Hepatocyte (in vitro differentiated cells): ENCODE measurements around the gene LDLRAD3. TPM values are rescaled to one million over a fixed set of nuclear protein-coding genes. Genes with fewer than 3 reads are reported as not detected.

Source experiments
- DNase-seq: peaks from one replicate; pipeline ENCODE4 v3.0.0-alpha.2; 2016; ENCODE audit warnings: low spot score
- H2AFZ ChIP-seq: fragments of 200-600 bp; sonication (generic); 2 replicates; pipeline ENCODE4 v1.6.0; 2016; ENCODE audit warnings: antibody characterized with exemption, mild to moderate bottlenecking
- H3K27ac ChIP-seq: fragments of 200-600 bp; sonication (generic); 2 replicates; pipeline ENCODE4 v1.5.1; 2016; ENCODE audit warnings: mild to moderate bottlenecking
- H3K27me3 ChIP-seq: fragments of 200-600 bp; sonication (generic); 2 replicates; pipeline ENCODE4 v1.6.1; 2016
- H3K36me3 ChIP-seq: fragments of 200-600 bp; sonication (generic); replicated peaks from 2 replicates; pipeline ENCODE4 v1.5.1; 2016; ENCODE audit warnings: low read depth; ENCODE audit not compliant: insufficient read depth
- H3K4me1 ChIP-seq: fragments of 200-600 bp; sonication (generic); 2 replicates; pipeline ENCODE4 v1.5.1; 2016; ENCODE audit warnings: mild to moderate bottlenecking, moderate library complexity; ENCODE audit not compliant: insufficient read depth
- H3K4me2 ChIP-seq: fragments of 200-600 bp; sonication (generic); 2 replicates; pipeline ENCODE4 v1.6.0; 2016
- H3K4me3 ChIP-seq: fragments of 200-600 bp; sonication (generic); 2 replicates; pipeline ENCODE4 v1.5.1; 2016; ENCODE audit warnings: mild to moderate bottlenecking
- H3K79me2 ChIP-seq: fragments of 200-600 bp; sonication (generic); 2 replicates; pipeline ENCODE4 v1.6.0; 2017; ENCODE audit warnings: mild to moderate bottlenecking
- H3K9me2 ChIP-seq: fragments of 200-600 bp; sonication (generic); replicated peaks from 2 replicates; pipeline ENCODE4 v1.6.0; 2017; ENCODE audit warnings: mild to moderate bottlenecking; ENCODE audit not compliant: insufficient read depth
- H3K9me3 ChIP-seq: fragments of 200-600 bp; sonication (generic); 2 replicates; pipeline ENCODE4 v1.5.1; 2016; ENCODE audit warnings: low read depth, mild to moderate bottlenecking
- H4K20me1 ChIP-seq: fragments of 200-600 bp; sonication (generic); 2 replicates; pipeline ENCODE4 v1.6.0; 2016; ENCODE audit warnings: mild to moderate bottlenecking; ENCODE audit not compliant: insufficient read depth, poor library complexity, severe bottlenecking
- EZH2 ChIP-seq: fragments of 200-600 bp; sonication (generic); IDR thresholded peaks from 2 replicates; pipeline ENCODE4 v1.6.1; 2016; ENCODE audit warnings: antibody characterized with exemption, mild to moderate bottlenecking, borderline replicate concordance
- EZH2phosphoT487 ChIP-seq: fragments of 200-600 bp; sonication (generic); IDR thresholded peaks from one replicate; pipeline ENCODE4 v1.6.1; 2018; ENCODE audit warnings: antibody characterized with exemption, mild to moderate bottlenecking, low read depth, moderate library complexity; ENCODE audit not compliant: unreplicated experiment, severe bottlenecking
- WGBS: methylation state at CpG from one replicate; pipeline ENCODE4 v1.1.6; 2016; ENCODE audit warnings: low lambda C conversion rate; ENCODE audit errors: missing lambda C conversion rate; 5-methylcytosine and 5-hydroxymethylcytosine counted together
- polyA plus RNA-seq: library from polyadenylated mRNA; unstranded; fragments of >200 nt; fragmentation: Nextera tagmentation; extraction: Ambion mirVana; gene quantifications from 2 replicates; pipeline ENCODE4 v1.2.1, GENCODE V29; 2016
- total RNA-seq: library from RNA; depleted of rRNA; stranded (reverse); fragments of >200 nt; gene quantifications from 2 replicates; pipeline ENCODE4 v1.2.3, GENCODE V29; 2014
- TF ChIP-seq, protein P1 (sequence below): fragments of 200-600 bp; sonication (generic); IDR thresholded peaks from 2 replicates; pipeline ENCODE4 v1.5.1; 2016; ENCODE audit warnings: antibody characterized with exemption, mild to moderate bottlenecking; ENCODE audit not compliant: poor library complexity

Gene LDLRAD3
- total and polyA plus RNA-seq, 2 experiments from 2014 or later, result 12.2 TPM

DNA sequence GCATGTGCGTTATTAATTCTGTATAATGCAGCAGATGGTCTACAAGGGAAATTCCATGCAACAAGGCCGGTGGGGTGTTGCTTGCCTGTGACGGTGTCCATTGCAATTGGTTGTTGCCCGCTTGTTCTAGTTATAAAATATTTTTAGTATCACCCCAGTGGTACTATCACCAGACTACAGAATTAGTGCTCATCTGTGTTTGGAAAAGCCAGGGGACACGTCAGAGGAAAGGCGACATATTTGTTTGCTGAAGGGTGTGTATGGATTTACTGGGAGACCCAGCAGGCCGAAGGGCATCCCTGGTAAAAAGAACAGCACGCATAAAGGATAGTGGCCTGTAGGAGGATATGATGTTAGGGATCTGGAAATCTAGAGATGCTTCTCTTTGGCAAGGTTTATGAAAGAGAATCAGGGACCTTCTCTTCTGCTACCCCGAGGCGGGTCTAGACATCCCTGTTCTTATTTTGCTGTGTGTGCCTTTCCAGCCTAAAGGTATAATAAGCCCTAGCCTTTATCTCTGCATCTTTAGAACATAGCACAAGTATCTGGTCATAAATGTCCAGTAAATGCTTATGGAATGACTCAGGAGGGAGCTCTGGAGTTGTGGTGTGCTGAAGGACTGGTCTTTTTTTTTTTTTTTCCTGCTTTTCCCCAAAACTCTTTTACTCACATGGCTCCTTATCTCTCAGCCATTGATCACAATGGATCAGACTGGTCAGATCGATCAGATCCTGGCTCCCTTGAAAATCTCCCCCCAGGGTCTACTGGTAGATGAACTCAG, 90.9 kb downstream of the LDLRAD3 start:
- no peaks in the 10 kb centered on the region for H3K36me3 ChIP-seq
- H2AFZ ChIP-seq, result no peak overlapping the region
- peak overlapping the region; percentile 95 for H3K27ac ChIP-seq
- no peak overlapping the region for H3K4me3 ChIP-seq
- H3K9me3 ChIP-seq, result no peaks in the 10 kb centered on the region
- H3K79me2 ChIP-seq, result no peaks in the 10 kb centered on the region
- H3K9me2 ChIP-seq, result no peaks in the 10 kb centered on the region
- peaks cover 27% of the 10 kb centered on the region for H3K4me1 ChIP-seq
- H3K4me2 ChIP-seq, result peak overlapping the region; percentile 46
- TF ChIP-seq EZH2, result no peak
- no peak for TF ChIP-seq EZH2phosphoT487
- TF ChIP-seq, protein P1, sequence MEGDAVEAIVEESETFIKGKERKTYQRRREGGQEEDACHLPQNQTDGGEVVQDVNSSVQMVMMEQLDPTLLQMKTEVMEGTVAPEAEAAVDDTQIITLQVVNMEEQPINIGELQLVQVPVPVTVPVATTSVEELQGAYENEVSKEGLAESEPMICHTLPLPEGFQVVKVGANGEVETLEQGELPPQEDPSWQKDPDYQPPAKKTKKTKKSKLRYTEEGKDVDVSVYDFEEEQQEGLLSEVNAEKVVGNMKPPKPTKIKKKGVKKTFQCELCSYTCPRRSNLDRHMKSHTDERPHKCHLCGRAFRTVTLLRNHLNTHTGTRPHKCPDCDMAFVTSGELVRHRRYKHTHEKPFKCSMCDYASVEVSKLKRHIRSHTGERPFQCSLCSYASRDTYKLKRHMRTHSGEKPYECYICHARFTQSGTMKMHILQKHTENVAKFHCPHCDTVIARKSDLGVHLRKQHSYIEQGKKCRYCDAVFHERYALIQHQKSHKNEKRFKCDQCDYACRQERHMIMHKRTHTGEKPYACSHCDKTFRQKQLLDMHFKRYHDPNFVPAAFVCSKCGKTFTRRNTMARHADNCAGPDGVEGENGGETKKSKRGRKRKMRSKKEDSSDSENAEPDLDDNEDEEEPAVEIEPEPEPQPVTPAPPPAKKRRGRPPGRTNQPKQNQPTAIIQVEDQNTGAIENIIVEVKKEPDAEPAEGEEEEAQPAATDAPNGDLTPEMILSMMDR, result no peak
- H4K20me1 ChIP-seq, result no peaks in the 10 kb centered on the region
- 61% methylated on average over 11 of the region's 11 CpGs for WGBS
- peak; percentile 60 for DNase-seq
- H3K27me3 ChIP-seq, result no peaks in the 10 kb centered on the region

DNA sequence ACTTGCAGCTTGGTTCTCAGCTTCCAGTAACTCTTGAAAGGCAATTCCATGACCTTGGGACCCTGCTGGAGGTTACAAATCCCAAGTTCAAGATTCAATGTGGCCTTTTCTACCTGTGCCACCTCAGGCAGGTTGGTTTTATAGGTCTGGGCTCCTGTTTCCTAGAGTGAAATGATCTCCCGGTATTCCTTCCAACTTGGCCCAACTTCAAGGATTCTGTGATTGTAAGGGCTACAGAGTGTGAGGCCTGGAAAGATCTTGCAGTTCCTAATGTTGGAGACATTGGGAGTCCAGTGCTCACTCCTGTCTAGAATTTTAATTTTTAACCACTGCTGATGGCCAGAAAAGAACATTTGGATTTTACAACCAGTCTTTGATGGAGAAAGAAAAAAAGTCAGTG, 91.6 kb downstream of the LDLRAD3 start:
- no peaks in the 10 kb centered on the region for H4K20me1 ChIP-seq
- TF ChIP-seq EZH2phosphoT487 (no peak), EZH2 (no peak)
- TF ChIP-seq, protein P1, result no peak
- peak overlapping the region; percentile 95 for H3K27ac ChIP-seq
- H3K79me2 ChIP-seq, result no peaks in the 10 kb centered on the region
- DNase-seq, result no peak
- peak overlapping the region; percentile 46 for H3K4me2 ChIP-seq
- H2AFZ ChIP-seq, result no peak overlapping the region
- peaks cover 25% of the 10 kb centered on the region for H3K4me1 ChIP-seq
- no peaks in the 10 kb centered on the region for H3K27me3 ChIP-seq
- no peaks in the 10 kb centered on the region for H3K9me2 ChIP-seq
- H3K4me3 ChIP-seq, result no peak overlapping the region
- H3K9me3 ChIP-seq, result no peaks in the 10 kb centered on the region
- no peaks in the 10 kb centered on the region for H3K36me3 ChIP-seq
- 50% methylated on average over 1 of the region's 1 CpG for WGBS

DNA sequence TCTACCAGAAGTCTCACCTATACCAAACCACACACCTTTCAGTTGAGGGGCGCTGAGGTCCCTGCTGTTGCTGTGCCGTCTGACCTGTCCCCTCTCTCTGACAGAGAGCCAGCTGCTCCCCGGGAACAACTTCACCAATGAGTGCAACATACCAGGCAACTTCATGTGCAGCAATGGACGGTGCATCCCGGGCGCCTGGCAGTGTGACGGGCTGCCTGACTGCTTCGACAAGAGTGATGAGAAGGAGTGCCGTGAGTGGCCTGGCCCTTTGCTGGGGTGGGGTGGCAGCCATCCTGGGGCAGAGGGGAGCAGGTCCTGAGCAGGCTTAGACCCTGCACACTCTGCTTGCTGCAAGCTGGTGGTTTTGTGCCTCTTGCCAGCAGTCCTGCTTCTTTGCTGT, 92.1 kb downstream of the LDLRAD3 start:
- TF ChIP-seq EZH2, result no peak
- TF ChIP-seq, protein P1, result no peak
- no peak for TF ChIP-seq EZH2phosphoT487
- Histone ChIP-seq H3K79me2 (no peaks in the 10 kb centered on the region), H3K4me3 (no peak overlapping the region), H3K27ac (peak overlapping the region; percentile 95), H3K4me2 (no peak overlapping the region), H4K20me1 (no peaks in the 10 kb centered on the region), H3K4me1 (peaks cover 20% of the 10 kb centered on the region), H3K9me2 (no peaks in the 10 kb centered on the region), H2AFZ (no peak overlapping the region), H3K27me3 (no peaks in the 10 kb centered on the region), H3K9me3 (no peaks in the 10 kb centered on the region), H3K36me3 (no peaks in the 10 kb centered on the region)
- DNase-seq, result no peak
- 88% methylated on average over 9 of the region's 9 CpGs for WGBS
